ENCODE results near the gene PHACTR4. TPM values are rescaled to one million over a fixed set of nuclear protein-coding genes. Genes with fewer than 3 reads are reported as not detected.

PHACTR4 gene
- total and polyA plus RNA-seq, 9 of the 15 experiments (the other 6 are each of a cell fraction or from before 2014, with no cell fraction given), result 6.4 to 43.6 (median 14.2) TPM

- peak; percentile 82; the same call in 1 of the 2 replicates for TF ChIP-seq ZNF77 (CRISPR knock-in tag; IDR thresholded peaks at IDR 0.05)
- no peak; the same call in 1 of the 2 replicates for TF ChIP-seq ZBTB1 (CRISPR knock-in tag; IDR thresholded peaks at IDR 0.05; ENCODE audit: borderline replicate concordance, low read depth)
- no peak for TF ChIP-seq ZNF140 (CRISPR knock-in tag; IDR thresholded peaks at IDR 0.05)
- TF ChIP-seq ZC3H11A (IDR thresholded peaks at IDR 0.05; ENCODE audit: low read depth, low read length), result no peak
- no peak for TF ChIP-seq BCOR (IDR thresholded peaks at IDR 0.05)
- TF ChIP-seq RBBP5 (IDR thresholded peaks at IDR 0.05; ENCODE audit: borderline replicate concordance, insufficient read depth, low read length, poor library complexity, severe bottlenecking), result no peak
- TF ChIP-seq HMGXB4 (CRISPR knock-in tag; IDR thresholded peaks at IDR 0.05), result no peak
- no peak for TF ChIP-seq MEF2D (tag; conservative IDR thresholded peaks at IDR 0.05; ENCODE audit: low read depth)
- no peak for TF ChIP-seq MCM2 (IDR thresholded peaks at IDR 0.05; ENCODE audit: low read depth)
- TF ChIP-seq CREM (IDR thresholded peaks at IDR 0.05; ENCODE audit: low read depth), result no peak
- TF ChIP-seq, protein P1, sequence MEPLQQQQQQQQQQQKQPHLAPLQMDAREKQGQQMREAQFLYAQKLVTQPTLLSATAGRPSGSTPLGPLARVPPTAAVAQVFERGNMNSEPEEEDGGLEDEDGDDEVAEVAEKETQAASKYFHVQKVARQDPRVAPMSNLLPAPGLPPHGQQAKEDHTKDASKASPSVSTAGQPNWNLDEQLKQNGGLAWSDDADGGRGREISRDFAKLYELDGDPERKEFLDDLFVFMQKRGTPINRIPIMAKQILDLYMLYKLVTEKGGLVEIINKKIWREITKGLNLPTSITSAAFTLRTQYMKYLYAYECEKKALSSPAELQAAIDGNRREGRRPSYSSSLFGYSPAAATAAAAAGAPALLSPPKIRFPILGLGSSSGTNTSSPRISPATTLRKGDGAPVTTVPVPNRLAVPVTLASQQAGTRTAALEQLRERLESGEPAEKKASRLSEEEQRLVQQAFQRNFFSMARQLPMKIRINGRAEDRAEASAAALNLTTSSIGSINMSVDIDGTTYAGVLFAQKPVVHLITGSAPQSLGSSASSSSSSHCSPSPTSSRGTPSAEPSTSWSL (CRISPR knock-in tag; IDR thresholded peaks at IDR 0.05; ENCODE audit: borderline replicate concordance), result no peak
- TF ChIP-seq, protein P2, sequence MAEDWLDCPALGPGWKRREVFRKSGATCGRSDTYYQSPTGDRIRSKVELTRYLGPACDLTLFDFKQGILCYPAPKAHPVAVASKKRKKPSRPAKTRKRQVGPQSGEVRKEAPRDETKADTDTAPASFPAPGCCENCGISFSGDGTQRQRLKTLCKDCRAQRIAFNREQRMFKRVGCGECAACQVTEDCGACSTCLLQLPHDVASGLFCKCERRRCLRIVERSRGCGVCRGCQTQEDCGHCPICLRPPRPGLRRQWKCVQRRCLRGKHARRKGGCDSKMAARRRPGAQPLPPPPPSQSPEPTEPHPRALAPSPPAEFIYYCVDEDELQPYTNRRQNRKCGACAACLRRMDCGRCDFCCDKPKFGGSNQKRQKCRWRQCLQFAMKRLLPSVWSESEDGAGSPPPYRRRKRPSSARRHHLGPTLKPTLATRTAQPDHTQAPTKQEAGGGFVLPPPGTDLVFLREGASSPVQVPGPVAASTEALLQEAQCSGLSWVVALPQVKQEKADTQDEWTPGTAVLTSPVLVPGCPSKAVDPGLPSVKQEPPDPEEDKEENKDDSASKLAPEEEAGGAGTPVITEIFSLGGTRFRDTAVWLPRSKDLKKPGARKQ (CRISPR knock-in tag; IDR thresholded peaks at IDR 0.05), result no peak
- TF ChIP-seq HMBOX1 (IDR thresholded peaks at IDR 0.05), result 0 out of 2 replicates have a peak, but pooled peaks have one; percentile 5
- no peak for TF ChIP-seq E2F5 (CRISPR knock-in tag; IDR thresholded peaks at IDR 0.05)
- TF ChIP-seq RBM15 (IDR thresholded peaks at IDR 0.05; ENCODE audit: insufficient read depth, low read length), result no peak
- TF ChIP-seq EWSR1 (IDR thresholded peaks at IDR 0.05; ENCODE audit: borderline replicate concordance, low read depth, partially characterized antibody), result peak; percentile 34
These were observed 140.2 kb downstream of the PHACTR4 start (continued) for GRCh38 chr1:28509705-28510272.

All from K562 (cell line).